NT2/D1 (cell line): ENCODE results near the gene AHNAK.

Experiments
- DNase-seq: peaks from one replicate; pipeline ENCODE4 v3.0.0-alpha.2; 2011; ENCODE audit warnings: low read depth, low spot score
- H3K27me3 ChIP-seq: 2 replicates; pipeline ENCODE4 v1.6.0; 2011; ENCODE audit warnings: mild to moderate bottlenecking; ENCODE audit not compliant: insufficient read length, insufficient read depth
- H3K36me3 ChIP-seq: 2 replicates; pipeline ENCODE4 v1.6.1; 2011; ENCODE audit warnings: mild to moderate bottlenecking, low read length, mixed read lengths; ENCODE audit not compliant: insufficient read depth, insufficient read length
- H3K4me1 ChIP-seq: 2 replicates; pipeline ENCODE4 v1.5.1; 2011; ENCODE audit not compliant: insufficient read depth, insufficient read length
- H3K4me3 ChIP-seq: 2 replicates; pipeline ENCODE4 v1.5.1; 2011; ENCODE audit warnings: low read depth; ENCODE audit not compliant: insufficient read length
- H3K9ac ChIP-seq: 2 replicates; pipeline ENCODE4 v1.6.0; 2011; ENCODE audit warnings: low read depth; ENCODE audit not compliant: insufficient read length
- H3K9me3 ChIP-seq: 2 replicates; pipeline ENCODE4 v1.5.1; 2011; ENCODE audit warnings: mild to moderate bottlenecking, low read length; ENCODE audit not compliant: insufficient read depth
- SUZ12 ChIP-seq: IDR thresholded peaks from 2 replicates; pipeline ENCODE4 v1.6.1; 2011; ENCODE audit not compliant: insufficient read length, insufficient read depth; ENCODE audit errors: extremely low read depth
- YY1 ChIP-seq: IDR thresholded peaks from 2 replicates; pipeline ENCODE4 v1.6.1; 2011; ENCODE audit not compliant: insufficient read length, insufficient read depth
- ZNF274 ChIP-seq: IDR thresholded peaks from 2 replicates; pipeline ENCODE4 v1.6.1; 2011; ENCODE audit warnings: mild to moderate bottlenecking, low read depth, low read length

AHNAK gene

GRCh38 chr11:62428871-62429560 lies 117.6 kb downstream of the AHNAK start:
- Histone ChIP-seq H3K4me3 (no peak overlapping the region), H3K9ac (no peak overlapping the region), H3K4me1 (peaks cover 1% of the 10 kb centered on the region), H3K36me3 (no peaks in the 10 kb centered on the region), H3K27me3 (no peaks in the 10 kb centered on the region), H3K9me3 (no peaks in the 10 kb centered on the region)
- DNase-seq, result no peak
- TF ChIP-seq SUZ12, result no peak
- no peak for TF ChIP-seq YY1
- no peak for TF ChIP-seq ZNF274

DNA sequence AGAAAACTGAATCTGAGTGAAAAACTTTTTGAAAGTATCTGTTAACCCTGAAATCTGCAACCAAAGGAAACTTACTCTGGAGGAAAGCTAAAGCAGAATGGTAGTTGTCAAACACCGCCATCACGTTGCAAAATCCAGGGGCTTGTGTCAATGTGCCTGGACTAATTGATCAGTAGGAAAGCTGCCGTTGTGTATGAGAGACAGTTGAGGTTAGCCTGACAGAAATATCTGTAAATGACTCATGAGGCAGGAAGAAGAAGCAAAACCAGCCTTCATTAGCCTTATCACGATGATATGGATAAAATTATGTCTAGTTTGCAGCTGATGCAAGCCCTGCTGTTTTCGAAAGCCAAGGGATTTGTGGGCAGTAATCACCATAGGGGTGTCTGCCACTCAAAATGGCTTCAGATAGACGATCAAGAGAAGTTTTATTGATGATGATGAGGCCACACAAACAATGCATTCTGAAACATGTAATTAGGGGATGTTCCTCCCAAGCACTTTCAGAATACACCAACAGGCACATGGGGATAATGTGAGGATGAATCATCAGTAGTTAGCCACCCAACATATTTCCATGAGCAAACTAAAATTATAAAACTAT lies 118.9 kb downstream of the AHNAK start:
- no peak overlapping the region for H3K9ac ChIP-seq

GRCh38 chr11:62423012-62423411 lies 123.6 kb downstream of the AHNAK start:
- Histone ChIP-seq H3K4me1 (peaks cover 8% of the 10 kb centered on the region), H3K4me3 (no peak overlapping the region), H3K36me3 (no peaks in the 10 kb centered on the region), H3K9ac (peak overlapping the region; percentile 52), H3K9me3 (no peaks in the 10 kb centered on the region), H3K27me3 (no peaks in the 10 kb centered on the region)
- no peak for DNase-seq
- TF ChIP-seq YY1 (no peak), SUZ12 (no peak), ZNF274 (no peak)

More for the DNA sequence above, 118.9 kb downstream of the AHNAK start:
- no peak overlapping the region for H3K4me3 ChIP-seq
- H3K9me3 ChIP-seq, result no peaks in the 10 kb centered on the region
- TF ChIP-seq ZNF274 (no peak), YY1 (no peak), SUZ12 (no peak)
- H3K4me1 ChIP-seq, result no peaks in the 10 kb centered on the region
- no peaks in the 10 kb centered on the region for H3K36me3 ChIP-seq
- no peaks in the 10 kb centered on the region for H3K27me3 ChIP-seq
- no peak for DNase-seq

- Histone ChIP-seq H3K9me3 (no peaks in the 10 kb centered on the region), H3K27me3 (no peaks in the 10 kb centered on the region), H3K36me3 (no peaks in the 10 kb centered on the region), H3K4me3 (no peak overlapping the region), H3K4me1 (peaks cover 8% of the 10 kb centered on the region), H3K9ac (peak overlapping the region; percentile 44)
- TF ChIP-seq YY1 (no peak), SUZ12 (no peak), ZNF274 (no peak)
- no peak for DNase-seq
Observed at GRCh38 chr11:62421996-62422395, 124.6 kb downstream of the AHNAK start.

DNA sequence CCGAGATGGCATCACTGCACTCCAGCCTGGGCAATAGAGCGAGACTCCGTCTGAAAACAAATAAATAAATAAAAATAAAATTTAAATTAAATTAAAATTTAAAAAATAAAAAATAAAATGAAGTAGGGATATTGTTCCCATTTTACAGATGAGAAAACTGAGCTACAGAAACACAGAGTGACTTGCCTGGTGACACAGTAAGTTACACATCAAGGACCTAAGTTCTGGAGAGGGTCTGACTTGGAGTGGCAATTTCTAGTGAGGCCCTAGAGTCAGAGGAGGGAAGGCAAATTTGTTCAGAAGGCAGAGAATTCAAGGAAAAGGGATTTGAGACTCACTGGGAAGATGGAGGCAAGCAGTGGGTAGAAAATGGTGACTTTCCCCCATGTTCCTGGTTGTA lies 125.7 kb downstream of the AHNAK start:
- Histone ChIP-seq H3K4me1 (peaks cover 8% of the 10 kb centered on the region), H3K27me3 (no peaks in the 10 kb centered on the region), H3K36me3 (no peaks in the 10 kb centered on the region), H3K9me3 (no peaks in the 10 kb centered on the region), H3K4me3 (no peak overlapping the region), H3K9ac (no peak overlapping the region)
- DNase-seq, result no peak
- no peak for TF ChIP-seq SUZ12
- TF ChIP-seq YY1, result no peak
- TF ChIP-seq ZNF274, result no peak

DNA sequence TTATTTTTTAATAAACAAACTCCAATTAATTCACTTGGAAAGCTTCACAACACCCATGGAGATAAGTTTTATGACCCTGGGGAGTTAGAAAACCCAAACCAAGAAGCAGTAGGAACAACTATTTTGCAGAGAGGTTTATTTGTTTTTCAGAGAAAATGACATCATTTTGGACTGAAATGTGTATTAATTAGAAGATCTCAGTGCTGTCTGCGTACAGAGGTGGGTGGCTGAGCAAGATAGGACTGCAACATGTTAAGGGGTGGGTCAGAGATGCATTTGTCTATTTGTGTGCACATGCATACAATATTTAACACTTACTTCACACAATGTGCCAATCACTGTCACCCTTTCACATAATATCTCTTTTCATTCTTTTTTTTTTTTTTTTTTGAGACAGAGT lies 126.7 kb downstream of the AHNAK start:
- Histone ChIP-seq H3K9ac (no peak overlapping the region), H3K9me3 (no peaks in the 10 kb centered on the region), H3K27me3 (no peaks in the 10 kb centered on the region), H3K36me3 (no peaks in the 10 kb centered on the region), H3K4me1 (peaks cover 8% of the 10 kb centered on the region), H3K4me3 (no peak overlapping the region)
- TF ChIP-seq YY1 (no peak), ZNF274 (no peak), SUZ12 (no peak)
- no peak for DNase-seq

- Histone ChIP-seq H3K9ac (no peak overlapping the region), H3K4me3 (no peak overlapping the region), H3K4me1 (peaks cover 8% of the 10 kb centered on the region), H3K9me3 (no peaks in the 10 kb centered on the region), H3K36me3 (no peaks in the 10 kb centered on the region), H3K27me3 (no peaks in the 10 kb centered on the region)
- DNase-seq, result no peak
- TF ChIP-seq SUZ12 (no peak), YY1 (no peak), ZNF274 (no peak)
Observed at GRCh38 chr11:62419314-62419929, 127.2 kb downstream of the AHNAK start.
